ENCODE data around the gene ARL8A.

DNA sequence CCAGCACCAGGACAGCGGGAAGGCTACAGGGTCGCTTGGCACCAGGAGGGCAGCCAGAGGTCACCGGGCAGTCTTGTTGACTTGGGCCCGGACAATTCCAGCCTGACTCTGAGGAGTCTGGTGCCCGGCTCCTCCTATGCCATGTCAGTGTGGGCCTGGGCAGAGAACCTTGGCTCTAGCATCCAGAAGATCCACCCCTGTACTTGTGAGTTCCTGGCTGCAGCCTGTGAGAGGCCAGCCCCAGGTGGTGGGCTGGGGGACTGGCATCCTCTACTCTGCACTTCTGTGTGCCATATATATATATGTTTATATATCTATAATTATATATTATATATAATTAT, 27.4 kb upstream of the ARL8A start:
- TF ChIP-seq, protein P1, sequence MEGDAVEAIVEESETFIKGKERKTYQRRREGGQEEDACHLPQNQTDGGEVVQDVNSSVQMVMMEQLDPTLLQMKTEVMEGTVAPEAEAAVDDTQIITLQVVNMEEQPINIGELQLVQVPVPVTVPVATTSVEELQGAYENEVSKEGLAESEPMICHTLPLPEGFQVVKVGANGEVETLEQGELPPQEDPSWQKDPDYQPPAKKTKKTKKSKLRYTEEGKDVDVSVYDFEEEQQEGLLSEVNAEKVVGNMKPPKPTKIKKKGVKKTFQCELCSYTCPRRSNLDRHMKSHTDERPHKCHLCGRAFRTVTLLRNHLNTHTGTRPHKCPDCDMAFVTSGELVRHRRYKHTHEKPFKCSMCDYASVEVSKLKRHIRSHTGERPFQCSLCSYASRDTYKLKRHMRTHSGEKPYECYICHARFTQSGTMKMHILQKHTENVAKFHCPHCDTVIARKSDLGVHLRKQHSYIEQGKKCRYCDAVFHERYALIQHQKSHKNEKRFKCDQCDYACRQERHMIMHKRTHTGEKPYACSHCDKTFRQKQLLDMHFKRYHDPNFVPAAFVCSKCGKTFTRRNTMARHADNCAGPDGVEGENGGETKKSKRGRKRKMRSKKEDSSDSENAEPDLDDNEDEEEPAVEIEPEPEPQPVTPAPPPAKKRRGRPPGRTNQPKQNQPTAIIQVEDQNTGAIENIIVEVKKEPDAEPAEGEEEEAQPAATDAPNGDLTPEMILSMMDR (IDR thresholded peaks at IDR 0.05): no peak
- no peak for TF ChIP-seq ZFX (IDR thresholded peaks at IDR 0.05; ENCODE audit: borderline replicate concordance)

Data from 22Rv1 (cell line).